Ishikawa (cell line): Measurements from ENCODE around the gene APOL6.

Experiments used
- CEBPB ChIP-seq: IDR thresholded peaks from 2 replicates; pipeline ENCODE4 v1.6.1; 2012
- CREB1 ChIP-seq: IDR thresholded peaks from 2 replicates; pipeline ENCODE4 v1.6.1; 2012; ENCODE audit warnings: low read depth
- EGR1 ChIP-seq: IDR thresholded peaks from 2 replicates; pipeline ENCODE4 v1.6.1; 2012
- EP300 ChIP-seq: IDR thresholded peaks from 2 replicates; pipeline ENCODE4 v1.6.1; 2012; ENCODE audit warnings: borderline replicate concordance
- FOXM1 ChIP-seq: IDR thresholded peaks from 2 replicates; pipeline ENCODE4 v1.6.1; 2012; ENCODE audit warnings: low read depth, borderline replicate concordance
- NFIC ChIP-seq: IDR thresholded peaks from 2 replicates; pipeline ENCODE4 v1.6.1; 2012
- RAD21 ChIP-seq: IDR thresholded peaks from 2 replicates; pipeline ENCODE4 v1.6.1; 2012; ENCODE audit warnings: low read depth
- TAF1 ChIP-seq: IDR thresholded peaks from 2 replicates; pipeline ENCODE4 v1.6.1; 2012; ENCODE audit warnings: low read depth, mild to moderate bottlenecking
- TCF12 ChIP-seq: IDR thresholded peaks from 2 replicates; pipeline ENCODE4 v1.6.1; 2012; ENCODE audit warnings: low read depth
- TEAD4 ChIP-seq: IDR thresholded peaks from 2 replicates; pipeline ENCODE4 v1.6.1; 2012
- YY1 ChIP-seq: IDR thresholded peaks from 2 replicates; pipeline ENCODE4 v1.6.1; 2012; ENCODE audit warnings: low read depth
- ZBTB7A ChIP-seq: IDR thresholded peaks from 2 replicates; pipeline ENCODE4 v1.6.1; 2012; ENCODE audit warnings: low read depth
- TF ChIP-seq, protein P1 (sequence below): IDR thresholded peaks from 2 replicates; pipeline ENCODE4 v1.6.1; 2012; ENCODE audit warnings: low read depth, mild to moderate bottlenecking
- TF ChIP-seq, protein P2 (sequence below): IDR thresholded peaks from 2 replicates; pipeline ENCODE4 v1.6.1; 2012
- TF ChIP-seq, protein P3 (sequence below): IDR thresholded peaks from 2 replicates; pipeline ENCODE4 v1.6.1; 2012

Gene APOL6

DNA sequence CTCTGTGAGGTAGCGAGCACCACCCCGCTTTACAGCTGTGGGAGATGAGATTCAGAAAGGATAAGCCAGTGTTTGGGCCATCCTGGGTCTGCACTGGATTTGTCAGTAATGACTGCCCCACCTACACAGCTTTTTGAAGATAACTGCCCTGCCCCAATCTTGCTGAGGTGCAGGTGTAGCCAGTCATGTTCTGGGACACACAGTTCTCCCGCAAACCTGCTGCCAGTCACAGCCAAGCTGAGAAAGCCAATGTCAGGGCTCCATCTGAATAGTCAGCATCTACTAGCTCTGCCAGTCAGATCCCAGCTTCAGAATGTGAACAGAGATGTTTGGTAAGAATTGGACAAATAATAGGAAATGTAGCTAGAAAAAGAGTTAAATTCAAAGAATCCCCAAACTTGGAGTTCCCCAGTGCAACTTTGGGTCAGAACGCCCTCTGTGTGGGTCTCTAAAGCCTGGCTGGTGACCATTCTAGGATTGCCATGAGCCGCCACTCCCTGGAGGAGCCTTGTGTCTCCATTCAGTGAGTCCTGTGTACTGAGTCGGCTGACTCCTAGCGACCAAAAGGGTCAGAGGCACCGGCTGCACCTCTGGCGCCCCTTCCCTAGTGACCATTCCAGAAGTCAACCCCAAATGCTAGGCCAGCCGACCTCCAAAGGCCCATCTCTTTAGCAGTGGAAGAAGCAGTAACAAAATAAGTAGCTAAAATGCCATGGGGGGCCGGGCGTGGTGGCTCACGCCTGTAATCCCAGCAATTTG is 28.7 kb upstream of the APOL6 start:
- TF ChIP-seq TEAD4 (no peak), CREB1 (no peak), EGR1 (no peak), EP300 (no peak), RAD21 (no peak), NFIC (no peak), FOXM1 (no peak), ZBTB7A (no peak)
- TF ChIP-seq, protein P1, sequence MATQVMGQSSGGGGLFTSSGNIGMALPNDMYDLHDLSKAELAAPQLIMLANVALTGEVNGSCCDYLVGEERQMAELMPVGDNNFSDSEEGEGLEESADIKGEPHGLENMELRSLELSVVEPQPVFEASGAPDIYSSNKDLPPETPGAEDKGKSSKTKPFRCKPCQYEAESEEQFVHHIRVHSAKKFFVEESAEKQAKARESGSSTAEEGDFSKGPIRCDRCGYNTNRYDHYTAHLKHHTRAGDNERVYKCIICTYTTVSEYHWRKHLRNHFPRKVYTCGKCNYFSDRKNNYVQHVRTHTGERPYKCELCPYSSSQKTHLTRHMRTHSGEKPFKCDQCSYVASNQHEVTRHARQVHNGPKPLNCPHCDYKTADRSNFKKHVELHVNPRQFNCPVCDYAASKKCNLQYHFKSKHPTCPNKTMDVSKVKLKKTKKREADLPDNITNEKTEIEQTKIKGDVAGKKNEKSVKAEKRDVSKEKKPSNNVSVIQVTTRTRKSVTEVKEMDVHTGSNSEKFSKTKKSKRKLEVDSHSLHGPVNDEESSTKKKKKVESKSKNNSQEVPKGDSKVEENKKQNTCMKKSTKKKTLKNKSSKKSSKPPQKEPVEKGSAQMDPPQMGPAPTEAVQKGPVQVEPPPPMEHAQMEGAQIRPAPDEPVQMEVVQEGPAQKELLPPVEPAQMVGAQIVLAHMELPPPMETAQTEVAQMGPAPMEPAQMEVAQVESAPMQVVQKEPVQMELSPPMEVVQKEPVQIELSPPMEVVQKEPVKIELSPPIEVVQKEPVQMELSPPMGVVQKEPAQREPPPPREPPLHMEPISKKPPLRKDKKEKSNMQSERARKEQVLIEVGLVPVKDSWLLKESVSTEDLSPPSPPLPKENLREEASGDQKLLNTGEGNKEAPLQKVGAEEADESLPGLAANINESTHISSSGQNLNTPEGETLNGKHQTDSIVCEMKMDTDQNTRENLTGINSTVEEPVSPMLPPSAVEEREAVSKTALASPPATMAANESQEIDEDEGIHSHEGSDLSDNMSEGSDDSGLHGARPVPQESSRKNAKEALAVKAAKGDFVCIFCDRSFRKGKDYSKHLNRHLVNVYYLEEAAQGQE = no peak

DNA sequence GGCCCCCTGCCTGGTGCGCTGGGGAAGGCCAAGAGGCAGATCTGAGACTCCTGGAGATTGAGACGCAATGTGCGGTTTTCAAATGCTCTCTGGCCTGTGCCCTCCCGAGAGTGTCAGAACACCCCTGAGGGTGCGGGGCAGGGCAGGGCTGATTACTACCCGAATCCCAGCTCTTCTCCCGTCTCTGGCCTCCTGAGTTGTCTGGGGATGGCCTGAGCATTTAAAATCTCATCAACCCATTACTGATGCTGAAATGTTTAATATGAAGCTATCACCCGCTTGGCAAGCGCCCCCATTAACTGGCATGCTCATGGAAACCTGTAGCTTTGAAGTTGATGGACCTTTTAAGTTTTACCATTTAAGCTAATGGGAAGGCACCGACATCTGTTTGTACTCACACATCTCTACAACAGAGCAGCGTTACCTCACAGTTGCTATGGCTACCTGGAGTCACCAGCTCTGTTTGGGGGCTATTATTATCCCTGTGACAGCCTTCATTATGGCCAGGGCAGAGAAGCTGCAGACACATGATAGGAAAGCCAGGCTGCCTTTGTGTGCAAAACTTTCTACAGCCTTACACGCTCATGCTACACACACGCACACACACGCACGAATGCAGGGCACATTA is 27.5 kb upstream of the APOL6 start:
- TF ChIP-seq EP300 (no peak), RAD21 (no peak), TCF12 (no peak), EGR1 (no peak), TEAD4 (no peak), TAF1 (no peak), CEBPB (no peak)
- TF ChIP-seq, protein P2, sequence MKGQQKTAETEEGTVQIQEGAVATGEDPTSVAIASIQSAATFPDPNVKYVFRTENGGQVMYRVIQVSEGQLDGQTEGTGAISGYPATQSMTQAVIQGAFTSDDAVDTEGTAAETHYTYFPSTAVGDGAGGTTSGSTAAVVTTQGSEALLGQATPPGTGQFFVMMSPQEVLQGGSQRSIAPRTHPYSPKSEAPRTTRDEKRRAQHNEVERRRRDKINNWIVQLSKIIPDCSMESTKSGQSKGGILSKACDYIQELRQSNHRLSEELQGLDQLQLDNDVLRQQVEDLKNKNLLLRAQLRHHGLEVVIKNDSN = no peak
- TF ChIP-seq, protein P1 = no peak
- TF ChIP-seq, protein P3, sequence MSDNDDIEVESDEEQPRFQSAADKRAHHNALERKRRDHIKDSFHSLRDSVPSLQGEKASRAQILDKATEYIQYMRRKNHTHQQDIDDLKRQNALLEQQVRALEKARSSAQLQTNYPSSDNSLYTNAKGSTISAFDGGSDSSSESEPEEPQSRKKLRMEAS = no peak

GRCh38 chr22:35621451-35621850 is 26.8 kb upstream of the APOL6 start:
- TF ChIP-seq NFIC (no peak), TAF1 (no peak), ZBTB7A (no peak), TEAD4 (no peak), CEBPB (no peak), RAD21 (no peak), YY1 (no peak)
- TF ChIP-seq, protein P3 = no peak

DNA sequence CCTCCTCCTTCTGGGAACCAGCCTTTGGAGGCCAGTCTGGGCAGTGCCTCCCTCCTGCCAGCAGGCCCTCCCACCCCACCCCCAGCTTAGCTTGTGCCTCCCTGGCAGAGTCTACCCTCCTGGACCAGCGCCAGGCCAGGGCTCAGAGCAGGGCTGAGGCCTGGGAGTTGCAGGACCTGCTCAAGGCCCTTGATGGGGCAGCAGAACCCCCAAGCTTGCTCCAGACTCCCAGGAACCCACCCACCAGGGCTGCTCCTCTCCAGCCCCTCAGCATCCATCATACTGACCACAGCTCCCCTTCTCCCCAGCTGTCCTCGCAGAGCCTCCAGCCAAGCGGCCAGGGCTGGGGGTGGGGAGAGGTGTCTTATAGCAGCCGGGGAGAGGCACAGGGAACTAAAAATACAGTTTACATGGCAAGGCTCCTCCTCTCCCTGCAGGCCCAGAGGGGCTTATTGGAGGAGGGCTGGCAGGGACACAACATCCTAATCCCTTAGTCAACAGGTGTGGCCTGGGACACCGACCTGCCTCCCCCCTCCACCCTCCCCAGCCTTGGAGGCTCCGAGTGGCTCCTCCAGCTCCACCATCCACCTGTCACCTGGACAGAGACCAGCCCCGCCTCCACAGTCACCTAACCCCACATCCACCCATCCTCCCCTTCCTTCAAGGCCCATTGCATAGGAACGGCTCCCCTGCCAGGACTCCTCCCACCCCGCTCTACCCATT is 25.9 kb upstream of the APOL6 start:
- TF ChIP-seq TCF12 (peak; percentile 80), ZBTB7A (peak; percentile 59; the same call in 1 of the 2 replicates), TEAD4 (peak; percentile 24; the same call in 1 of the 2 replicates), CREB1 (no peak), EP300 (peak; percentile 70; the same call in 1 of the 2 replicates), YY1 (no peak), NFIC (peak; percentile 77), TAF1 (no peak), RAD21 (no peak)

DNA sequence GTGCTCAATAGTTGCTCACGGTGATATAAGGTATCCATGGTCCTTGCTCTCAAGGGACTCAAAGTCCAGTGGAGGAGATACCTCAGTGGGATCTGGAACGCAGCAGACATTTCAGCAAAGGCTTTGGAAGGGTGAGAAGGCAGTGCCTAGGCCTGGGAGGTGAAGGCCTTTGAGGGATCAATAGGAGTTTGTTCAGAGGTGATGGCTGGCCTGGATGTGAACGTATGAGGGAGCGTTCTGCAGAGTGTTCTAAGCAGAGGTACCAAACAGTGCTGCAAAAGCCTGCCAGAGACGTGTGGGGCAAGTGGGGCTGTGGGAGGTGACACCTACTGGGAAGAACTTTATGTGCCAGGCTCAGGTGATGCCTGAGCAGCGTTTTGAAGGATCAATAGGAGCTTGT is 23.7 kb upstream of the APOL6 start:
- TF ChIP-seq FOXM1 = no peak
- TF ChIP-seq, protein P1 = no peak
- no peak for TF ChIP-seq EGR1
- no peak for TF ChIP-seq ZBTB7A
- TF ChIP-seq TAF1 = no peak
- TF ChIP-seq RAD21 = no peak
- TF ChIP-seq EP300 = no peak
- TF ChIP-seq, protein P2 = no peak
- no peak for TF ChIP-seq TCF12
- TF ChIP-seq, protein P3 = no peak
- TF ChIP-seq YY1 = no peak
- no peak for TF ChIP-seq NFIC
- no peak for TF ChIP-seq CREB1
- no peak for TF ChIP-seq TEAD4
- TF ChIP-seq CEBPB = no peak
